ENCODE measurements around the gene PLET1.

DNA sequence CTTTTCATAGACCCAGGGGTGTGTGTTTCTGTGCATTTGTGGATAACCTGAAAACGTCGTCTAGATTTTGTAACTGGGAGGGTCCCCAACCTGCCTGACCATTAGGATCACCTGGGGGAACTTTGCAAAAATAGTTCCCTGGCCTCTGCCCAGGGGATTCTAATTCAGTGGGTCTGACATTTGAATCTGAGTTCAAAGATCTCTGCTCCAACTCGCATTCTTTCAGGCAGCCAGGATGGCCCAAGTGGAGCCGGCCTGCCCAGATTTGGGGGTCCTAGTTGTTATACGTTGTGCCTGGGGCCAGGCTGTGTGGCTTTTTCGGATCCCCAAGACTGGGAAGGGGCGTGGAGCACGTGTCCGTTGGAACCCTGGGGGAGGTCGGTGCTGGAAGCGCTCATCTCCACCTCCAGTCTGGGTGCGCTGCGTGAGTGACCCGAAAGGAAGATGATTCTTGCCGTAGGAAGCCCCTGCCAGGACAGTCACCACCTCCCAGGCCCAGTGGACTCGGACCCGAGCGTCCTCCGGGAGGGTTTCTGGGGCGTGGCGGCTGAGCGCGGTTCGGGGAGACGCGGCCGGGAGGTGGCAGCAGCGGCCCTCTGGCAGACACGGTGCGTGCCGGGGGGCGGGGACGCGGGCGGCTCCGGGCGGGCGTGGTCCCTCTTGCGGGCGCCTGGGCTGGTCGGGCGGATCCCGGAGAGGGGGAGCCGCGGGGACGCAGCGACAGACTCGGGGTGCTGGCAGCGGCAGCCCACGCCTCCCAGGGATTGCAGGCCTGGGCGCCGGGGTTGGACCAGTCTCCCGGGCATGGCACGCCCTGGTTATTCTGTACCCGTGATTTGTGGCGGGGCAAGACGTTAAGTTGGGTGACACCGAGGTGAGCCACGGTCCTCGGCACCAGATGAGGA lies 29.2 kb upstream of the PLET1 start:
- TF ChIP-seq TAF1 (IDR thresholded peaks at IDR 0.05; ENCODE audit: borderline replicate concordance, low read depth, low read length), result no peak
- no peak for TF ChIP-seq POLR2A (IDR thresholded peaks at IDR 0.05; ENCODE audit: low read depth, low read length)
- no peak for TF ChIP-seq POLR2AphosphoS5 (IDR thresholded peaks at IDR 0.05; ENCODE audit: low read depth, low read length)

All from GM12892 (cell line).